GM18498 (cell line): ENCODE data around the gene DGCR8.

ENCODE experiments used
- ATAC-seq: cut with Tn5 transposase; IDR thresholded peaks from one replicate; pipeline ENCODE4 v1.9.1; 2021; ENCODE audit warnings: mild to moderate bottlenecking, moderate library complexity; ENCODE audit not compliant: unreplicated experiment

Gene DGCR8

GRCh38 chr22:20135806-20136602 is 56.0 kb downstream of the DGCR8 start:
- no peak for ATAC-seq

- no peak for ATAC-seq
Observed at GRCh38 chr22:20136603-20136873, 56.5 kb downstream of the DGCR8 start.

- no peak for ATAC-seq
Observed at GRCh38 chr22:20137113-20137512, 57.1 kb downstream of the DGCR8 start.

- no peak for ATAC-seq
Observed at GRCh38 chr22:20137671-20138416, 57.8 kb downstream of the DGCR8 start.

- ATAC-seq: no peak
Observed at GRCh38 chr22:20138417-20138738, 58.3 kb downstream of the DGCR8 start.

- ATAC-seq: no peak
Observed at GRCh38 chr22:20138868-20139267, 58.8 kb downstream of the DGCR8 start.

GRCh38 chr22:20139391-20140106 is 59.5 kb downstream of the DGCR8 start:
- ATAC-seq: no peak

- ATAC-seq: no peak
Observed at GRCh38 chr22:20140107-20140445, 60.0 kb downstream of the DGCR8 start.

GRCh38 chr22:20140521-20140964 is 60.5 kb downstream of the DGCR8 start:
- ATAC-seq: no peak

GRCh38 chr22:20141186-20142077 is 61.4 kb downstream of the DGCR8 start:
- ATAC-seq: no peak

GRCh38 chr22:20142711-20143621 is 62.9 kb downstream of the DGCR8 start:
- no peak for ATAC-seq

GRCh38 chr22:20143883-20144665 is 64.0 kb downstream of the DGCR8 start:
- no peak for ATAC-seq

GRCh38 chr22:20145206-20145831 is 65.3 kb downstream of the DGCR8 start:
- ATAC-seq: no peak

- no peak for ATAC-seq
Observed at GRCh38 chr22:20145832-20146223, 65.8 kb downstream of the DGCR8 start.

- no peak for ATAC-seq
Observed at GRCh38 chr22:20146777-20147176, 66.7 kb downstream of the DGCR8 start.

- no peak for ATAC-seq
Observed at GRCh38 chr22:20147237-20147988, 67.4 kb downstream of the DGCR8 start.

GRCh38 chr22:20148414-20148813 is 68.4 kb downstream of the DGCR8 start:
- no peak for ATAC-seq
